Femur (tissue), 1 donor: ENCODE data around the gene HMGB1.

Experiments
- DNase-seq: peaks from one replicate; pipeline ENCODE4 v3.0.0-alpha.2; 2017

Gene HMGB1

DNA sequence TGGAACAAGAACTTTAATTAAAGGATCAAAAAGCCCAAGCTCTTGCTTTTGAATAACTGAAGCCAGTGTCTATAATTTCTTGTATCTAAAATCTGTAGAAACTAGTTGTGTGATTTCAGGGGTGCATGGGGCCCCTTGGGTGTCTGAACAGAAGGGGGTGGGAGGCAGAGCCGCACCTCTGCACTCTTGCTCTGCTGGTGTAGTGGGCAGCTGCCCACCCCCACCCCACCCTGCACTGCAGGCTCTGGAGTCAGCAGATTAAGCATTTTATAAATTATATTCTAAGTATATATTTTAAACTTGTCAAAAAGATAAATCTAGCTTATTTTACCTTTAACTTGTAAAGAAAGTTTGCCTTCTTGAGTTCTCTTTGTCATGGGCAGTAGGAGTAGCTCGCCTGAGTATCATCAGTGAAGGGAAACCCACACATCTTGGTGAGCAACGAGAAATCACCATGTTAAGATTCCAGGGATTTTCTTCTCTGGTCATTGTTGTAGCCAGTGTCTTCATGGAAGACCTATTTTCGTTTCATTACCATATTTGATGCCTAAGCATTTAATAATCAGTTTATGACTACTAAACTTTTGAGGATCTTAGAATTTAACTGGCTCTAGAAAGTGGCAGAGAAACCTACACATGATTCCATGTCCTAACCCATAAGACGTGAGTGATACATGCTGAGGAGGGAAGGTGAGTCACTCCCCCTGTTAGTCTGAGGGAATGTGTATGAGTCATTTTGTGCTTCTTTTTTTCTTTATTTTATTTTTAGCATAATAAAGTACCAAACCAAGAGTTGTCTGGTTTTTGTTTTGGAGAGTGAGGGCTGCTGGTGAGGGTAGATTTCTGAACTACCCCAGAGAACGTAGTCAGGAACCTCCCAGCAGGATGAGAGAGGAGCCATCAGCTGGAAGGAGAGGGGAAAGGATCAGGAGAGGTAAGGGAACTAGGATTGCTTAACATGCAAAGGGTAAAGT lies 35.7 kb downstream of the HMGB1 start:
- DNase-seq = no peak

DNA sequence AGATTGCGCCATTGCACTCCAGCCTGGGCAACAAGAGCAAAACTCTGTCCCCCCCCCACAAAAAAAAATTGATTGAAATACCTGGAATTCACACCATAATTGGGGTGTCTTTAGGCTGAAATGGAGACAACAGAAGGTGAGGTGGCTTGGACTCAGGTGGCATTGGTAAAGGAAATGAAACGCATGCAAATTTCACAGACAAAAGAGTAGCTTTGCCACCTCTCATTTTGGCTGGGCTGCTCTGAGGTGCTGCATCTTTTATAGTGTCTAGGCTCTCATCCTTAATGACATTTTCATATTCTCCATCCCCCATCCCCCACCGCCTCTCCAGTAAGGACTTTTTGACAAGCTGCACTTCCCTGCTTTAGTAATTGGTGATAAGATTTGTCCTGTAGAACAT lies 36.5 kb downstream of the HMGB1 start:
- DNase-seq = no peak

DNA sequence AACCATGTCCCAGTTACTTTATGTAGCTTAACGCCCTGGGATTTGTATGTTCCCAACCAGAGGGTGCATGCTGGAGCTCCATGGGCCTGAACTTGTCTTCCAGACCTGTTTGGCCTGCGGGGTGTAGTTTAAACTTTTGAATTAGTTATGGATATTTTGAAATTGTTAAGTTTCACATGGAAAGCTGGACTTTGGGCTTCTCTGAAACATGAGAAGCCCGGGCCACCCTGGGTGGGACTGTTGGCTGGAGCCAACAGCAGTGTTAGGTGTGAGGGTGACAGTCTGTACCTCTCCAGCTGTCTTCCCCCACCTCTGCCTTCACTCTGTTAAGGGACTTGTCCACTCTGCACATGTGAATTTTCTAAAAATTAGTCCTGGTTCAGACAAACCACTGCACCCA lies 41.8 kb downstream of the HMGB1 start:
- no peak for DNase-seq

DNA sequence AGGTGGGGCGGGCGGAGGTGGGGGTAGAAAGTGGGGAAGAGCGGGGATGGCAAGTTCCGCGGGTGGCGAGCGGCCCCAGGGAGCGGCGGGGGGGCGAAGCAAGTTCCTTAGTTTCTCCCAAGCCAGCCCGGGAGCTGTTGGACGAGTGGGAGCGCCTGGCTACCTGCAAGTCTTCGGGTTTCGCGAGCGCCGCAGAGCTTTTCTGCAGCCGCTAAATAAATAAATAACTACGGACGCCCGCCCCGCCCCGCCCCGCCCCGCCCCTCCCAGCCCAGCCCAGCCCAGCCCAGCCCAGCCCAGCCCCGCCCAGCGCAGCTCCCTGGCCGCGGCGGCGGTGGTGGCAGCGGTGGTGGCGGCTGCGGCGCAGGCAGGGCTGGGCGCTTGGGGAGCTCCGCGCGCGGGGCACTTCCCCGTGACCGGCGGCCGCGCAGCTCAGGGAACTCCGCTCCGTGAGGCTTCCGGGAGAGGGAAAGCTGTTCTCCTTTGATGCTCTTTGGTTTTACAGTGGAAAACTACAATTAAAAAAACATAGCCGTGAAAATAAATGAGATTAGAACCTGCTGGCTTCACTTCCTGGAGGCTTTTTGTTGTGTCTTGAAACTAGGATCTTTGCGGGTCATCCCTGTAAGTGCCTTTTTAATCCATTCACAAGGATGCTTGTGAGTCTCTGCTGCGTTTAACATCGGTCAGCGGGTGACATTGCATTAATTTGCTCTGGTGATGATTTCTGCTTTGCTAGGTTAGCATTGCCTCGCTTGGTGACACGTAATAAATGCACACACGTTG lies 43.5 kb downstream of the HMGB1 start, which contains the start of gene UBE2L5:
TSS of gene UBE2L5 (plus strand) at position 440 of the 786 bp plus-strand sequence. CDS start 5,498 bp downstream, outside the sequence.
- DNase-seq = peak; percentile 91

DNA sequence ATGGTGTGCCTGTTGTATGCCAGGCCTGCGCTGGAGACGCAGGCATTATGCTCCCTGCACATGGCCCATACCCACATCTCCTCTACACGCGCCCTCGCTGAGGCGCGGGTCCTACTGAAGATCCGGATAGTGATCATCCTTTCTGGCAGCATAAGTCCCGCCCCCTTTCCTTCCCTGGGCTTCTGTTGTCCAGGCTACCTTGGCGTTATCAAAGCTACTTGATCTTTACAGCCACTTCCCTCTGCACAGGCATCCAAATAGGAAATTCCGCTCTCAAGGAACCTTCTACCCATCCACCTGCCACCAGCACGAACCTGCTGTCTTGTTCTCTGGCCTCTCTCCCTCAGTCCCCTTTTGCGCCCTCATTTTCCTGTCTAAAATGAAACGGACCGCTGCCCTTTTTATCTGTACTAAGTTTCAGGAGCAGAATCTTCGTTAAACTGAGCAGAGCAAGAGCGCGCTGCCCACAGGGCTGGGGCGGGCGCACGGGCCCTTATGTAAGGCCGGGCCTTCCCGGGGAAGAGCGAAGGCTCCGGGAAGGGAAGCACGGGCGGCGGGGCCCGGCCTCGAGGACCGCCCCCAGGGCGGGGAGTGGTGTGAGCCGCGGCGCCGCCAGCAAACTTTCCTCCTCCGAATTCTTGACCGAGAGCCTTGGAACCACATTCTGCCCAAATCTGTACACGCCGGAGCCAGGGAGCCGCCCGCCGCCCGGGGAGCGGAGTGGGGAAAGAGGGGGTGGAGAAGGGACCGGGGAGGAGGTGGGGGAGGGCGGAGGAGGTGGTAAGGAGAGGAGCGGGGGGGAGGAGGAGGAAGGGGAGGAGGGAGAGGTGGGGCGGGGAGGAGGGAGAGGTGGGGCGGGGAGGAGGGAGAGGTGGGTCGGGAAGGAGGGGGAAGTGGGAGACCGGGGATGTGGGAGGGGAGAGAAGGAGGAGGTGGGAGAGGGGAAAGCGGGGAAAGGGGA lies 44.4 kb downstream of the HMGB1 start:
- peak; percentile 93 for DNase-seq

DNA sequence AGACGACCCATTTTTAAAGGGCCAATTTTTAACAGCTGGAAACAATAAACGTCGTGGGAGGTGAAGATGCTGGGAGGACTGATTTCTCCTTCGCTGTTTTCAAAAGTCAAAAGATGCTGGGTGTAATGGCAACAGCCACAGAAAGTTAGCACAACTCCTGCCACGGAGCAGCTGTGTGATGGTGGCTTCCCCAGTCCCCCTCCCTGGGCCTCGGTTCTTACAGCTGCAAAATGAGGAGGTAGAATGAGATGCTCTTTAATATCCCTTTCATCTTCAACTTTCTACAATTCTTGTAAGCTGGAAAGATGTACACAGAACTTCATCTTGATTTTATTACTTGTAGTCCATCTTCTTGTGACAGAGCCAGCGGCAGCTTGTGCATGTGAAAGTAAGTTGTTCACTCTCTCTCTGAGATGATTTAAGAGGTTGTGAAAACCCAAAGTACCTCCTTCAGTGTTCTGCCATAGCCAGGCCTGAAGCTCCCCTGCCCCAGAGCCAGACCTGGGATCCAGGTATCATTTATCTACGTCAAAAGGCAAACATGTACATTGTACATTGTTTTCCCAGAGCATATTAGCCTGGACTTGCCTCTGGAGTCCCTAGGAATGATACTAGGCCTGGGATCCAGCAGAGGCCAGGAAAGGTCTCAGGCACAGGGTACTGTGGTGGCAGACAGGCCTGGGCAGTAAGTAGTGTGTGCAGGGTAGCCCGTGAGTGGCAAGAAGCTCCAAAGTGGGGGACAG lies 46.8 kb downstream of the HMGB1 start:
- no peak for DNase-seq

DNA sequence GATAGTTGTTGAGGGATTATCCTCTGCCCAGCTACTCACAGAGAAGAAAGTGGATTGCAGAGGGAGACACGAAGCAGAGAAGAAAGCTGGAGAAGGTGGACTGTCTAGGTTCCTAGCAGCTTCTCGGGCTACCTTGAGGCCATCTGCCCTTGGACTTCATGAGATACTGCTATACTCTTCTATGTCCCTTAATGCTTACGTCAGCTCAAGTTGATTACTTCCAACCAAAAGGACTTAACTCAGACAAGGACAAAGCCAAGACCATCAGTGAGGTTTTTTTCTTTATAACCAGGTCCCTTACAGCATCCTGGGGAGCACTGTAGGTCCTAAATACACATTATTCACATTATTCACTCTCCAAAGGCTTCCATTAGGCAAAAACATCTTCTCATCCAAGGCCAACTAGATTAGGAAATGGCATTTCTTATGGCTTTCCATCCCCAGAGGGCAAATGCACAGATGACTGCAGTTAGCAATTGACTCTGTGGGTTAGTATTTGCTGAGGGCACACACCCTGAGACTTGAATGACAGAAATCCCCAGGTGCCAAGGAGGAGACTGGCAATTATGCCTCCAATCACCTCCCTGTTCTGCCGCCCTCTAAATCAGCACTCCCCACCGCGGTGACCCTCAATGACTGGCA lies 47.5 kb downstream of the HMGB1 start:
- no peak for DNase-seq

DNA sequence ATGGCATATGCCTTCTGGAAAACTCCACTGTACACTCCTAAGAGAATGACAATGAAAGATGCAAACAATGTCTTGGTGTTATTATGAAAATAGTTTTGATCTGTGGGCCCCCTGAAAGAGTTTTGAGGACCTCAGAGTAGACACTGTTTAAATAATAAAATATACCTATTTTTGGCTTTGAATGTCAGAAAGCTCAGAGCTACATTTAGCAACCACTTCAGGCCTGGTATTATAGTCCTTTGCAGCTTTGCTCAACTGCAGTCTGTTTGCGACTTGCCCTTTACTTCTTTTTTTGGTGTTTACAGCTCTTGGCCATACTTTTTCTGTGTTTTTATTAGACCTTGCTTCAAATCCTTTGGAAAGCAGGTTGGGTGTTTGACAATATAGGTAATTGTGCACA lies 49.3 kb downstream of the HMGB1 start:
- DNase-seq = no peak

DNA sequence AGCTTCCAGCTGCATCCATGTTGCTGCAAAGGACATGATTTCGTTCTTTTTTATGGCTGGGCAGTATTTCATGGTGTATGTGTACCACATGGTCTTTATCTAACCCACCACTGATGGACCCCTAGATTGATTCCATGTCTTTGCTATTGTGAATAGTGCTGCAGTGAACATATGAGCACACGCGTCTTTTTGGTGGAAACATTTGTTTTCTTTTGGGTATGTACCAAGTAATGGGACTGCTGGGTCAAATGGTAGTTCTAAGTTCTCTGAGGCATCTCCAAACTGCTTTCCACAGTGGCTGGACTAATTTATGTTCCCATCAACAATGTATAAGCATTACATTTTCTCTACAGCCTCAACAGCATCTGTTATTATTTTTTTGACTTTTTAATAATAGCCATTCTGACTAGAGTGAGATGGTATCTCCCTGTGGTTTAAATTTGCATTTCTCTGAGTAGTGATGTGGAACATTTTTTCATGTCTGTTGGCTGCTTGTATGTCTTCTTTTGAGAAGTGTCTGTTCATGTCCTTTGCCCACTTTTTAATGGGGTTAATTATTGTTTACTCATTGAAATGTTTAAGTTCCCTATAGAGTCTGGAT lies 50.2 kb downstream of the HMGB1 start:
- DNase-seq = no peak

DNA sequence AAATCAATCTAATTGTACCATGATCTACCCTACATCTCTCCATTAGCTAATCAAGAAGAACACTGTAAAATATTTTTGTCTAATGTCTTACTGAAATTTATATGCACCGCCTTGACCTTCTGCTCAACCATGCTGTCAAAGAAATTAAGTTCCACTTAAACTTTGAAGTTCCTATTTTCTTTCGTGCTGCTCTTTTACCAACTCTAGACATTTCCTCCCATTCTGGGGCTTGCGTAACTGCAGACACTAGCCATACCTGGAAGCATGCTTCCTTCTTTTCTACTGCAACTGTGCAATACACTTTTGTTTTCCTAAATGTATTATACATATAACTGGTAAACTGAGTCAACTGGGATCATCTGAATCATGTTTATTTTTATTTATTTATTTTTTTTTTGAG lies 51.9 kb downstream of the HMGB1 start:
- no peak for DNase-seq

DNA sequence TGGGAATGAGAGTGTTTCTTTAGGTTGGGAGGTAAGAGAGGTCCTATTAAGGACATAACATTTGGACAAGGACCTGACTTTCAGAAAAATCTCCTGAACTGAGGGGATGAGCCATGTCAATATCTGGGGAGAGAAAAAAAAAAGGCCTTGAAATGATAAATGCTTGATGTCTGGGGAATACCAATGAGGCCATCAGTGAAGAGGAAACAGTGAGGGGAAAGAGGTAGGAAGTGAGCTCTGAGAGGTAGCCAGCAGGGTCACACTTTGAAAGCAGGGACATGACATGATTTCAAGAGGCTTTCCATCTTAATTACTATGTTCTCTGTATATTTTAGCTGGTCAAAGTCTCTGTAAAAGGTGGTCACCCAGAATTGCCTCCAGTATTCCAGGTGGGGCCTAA lies 53.4 kb downstream of the HMGB1 start:
- DNase-seq = no peak

DNA sequence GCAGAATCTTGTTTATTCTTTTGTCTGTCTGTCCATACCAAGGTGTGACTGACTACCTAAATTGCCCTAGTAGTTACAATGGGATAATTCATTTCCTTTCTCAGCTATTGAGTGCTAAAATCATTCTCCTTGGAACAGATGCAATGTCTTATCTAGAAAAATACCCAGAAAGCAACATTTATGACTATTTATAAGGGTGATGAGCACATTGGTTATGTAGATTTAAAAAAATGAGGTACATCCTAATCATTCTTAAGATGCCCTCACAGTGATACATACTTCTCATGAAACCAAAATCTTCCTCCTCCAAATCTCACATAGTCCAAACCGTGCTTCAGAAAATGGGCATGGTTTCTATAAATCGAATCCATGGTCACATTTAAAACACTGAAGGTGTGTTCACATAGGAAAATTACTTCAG lies 55.0 kb downstream of the HMGB1 start:
- DNase-seq = no peak

DNA sequence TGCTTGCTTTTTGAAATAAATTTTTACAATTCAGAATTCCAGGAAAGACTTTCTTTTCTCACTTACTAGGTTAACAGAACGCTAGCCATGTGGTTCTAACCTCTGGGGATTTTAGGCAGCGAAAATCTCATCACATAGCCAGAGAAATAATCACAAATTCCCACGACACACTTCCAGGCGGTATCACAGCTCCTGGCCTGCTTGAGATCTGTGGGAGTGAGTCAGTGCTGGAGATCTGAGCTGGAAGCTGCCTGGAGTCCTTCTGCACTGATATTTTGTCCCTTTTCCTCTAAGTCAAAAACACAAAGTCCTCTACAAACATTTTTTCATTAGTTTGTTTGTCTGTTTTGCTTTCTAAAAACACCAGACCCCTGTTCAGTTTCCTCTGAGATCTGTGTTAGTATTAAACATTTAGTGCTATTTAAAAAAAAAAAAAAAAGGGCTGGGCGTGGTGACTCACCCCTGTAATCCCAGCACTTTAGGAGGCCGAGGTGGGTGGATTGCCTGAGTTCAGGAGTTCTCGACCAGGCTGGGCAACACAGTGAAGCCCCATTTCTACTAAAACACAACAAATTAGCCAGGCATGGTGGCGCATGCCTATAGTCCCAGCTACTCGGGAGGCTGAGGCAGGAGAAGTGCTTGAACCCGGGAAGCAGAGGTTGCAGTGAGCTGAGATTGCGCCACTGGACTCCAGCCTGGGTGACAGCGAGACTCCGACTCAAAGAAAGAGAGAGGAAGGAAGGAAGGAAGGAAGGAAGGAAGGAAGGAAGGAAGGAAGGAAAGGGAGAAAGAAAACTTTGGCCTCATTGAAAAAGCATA lies 55.6 kb downstream of the HMGB1 start:
- DNase-seq = no peak

DNA sequence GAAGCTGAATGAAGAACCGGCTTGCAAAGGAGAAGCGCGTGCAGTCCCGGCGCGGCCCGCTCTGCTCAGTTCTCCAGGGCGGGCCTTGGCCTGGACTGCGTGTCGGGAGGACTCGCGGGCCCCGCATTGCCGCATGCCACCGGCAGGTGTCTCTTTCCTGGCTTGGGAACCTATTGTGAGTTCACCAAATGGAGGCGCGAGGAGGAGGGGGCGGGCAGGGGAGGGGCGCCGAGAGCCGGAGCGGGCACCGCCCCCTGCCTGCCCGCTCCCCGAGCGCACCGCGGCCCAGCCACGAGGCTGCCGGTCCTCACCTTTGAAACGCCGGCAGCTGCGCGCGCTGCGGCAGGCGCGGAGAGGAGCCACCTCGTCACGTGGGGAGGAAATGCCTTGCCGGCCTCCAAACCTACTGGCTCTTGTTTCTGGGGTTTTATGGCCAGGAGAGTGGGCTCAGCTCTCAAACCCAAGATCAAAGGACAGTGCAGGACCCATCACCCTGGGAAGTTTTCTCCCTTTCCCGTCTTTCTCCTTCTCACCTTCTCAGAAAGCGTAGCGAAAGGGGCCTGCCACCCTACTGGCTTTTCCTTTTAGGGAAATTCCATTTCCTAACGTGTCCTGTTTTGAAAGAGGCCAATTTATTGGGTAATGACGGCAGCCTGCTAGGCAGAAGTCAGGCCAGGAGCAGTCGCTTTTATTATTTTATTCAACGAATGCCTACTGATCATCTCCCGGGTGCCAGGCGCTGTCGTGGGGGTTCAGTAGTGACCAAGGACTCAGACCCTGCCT lies 57.2 kb downstream of the HMGB1 start:
- peak; percentile 96 for DNase-seq

DNA sequence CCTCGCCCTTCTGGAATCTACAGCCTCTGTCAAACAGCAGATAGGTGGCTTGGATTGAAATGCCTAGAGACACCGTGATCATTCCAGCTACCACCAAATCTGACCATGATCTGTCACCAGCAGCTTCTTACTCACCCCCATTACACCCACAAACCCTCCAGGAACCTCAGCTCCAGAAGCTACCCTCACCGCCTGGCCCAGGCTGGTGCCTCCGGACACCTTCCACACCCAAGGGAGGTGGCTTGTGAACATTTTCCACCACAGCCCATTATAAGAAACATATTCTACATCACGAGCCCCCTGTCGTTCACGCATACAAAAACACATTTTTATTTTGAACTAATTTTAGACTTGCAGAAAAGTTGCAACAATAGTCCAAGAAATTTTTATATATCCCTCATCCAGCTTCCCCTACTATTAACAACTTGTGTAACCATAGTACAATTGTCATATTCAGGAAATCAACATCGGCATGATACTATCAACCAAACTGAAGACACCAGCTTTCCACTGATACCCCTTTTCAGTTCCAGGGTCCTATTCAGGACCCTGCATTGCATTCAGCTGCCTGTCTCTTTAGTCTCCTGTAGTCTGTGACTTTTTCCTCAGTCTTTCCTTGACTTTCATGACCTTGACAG lies 58.8 kb downstream of the HMGB1 start:
- DNase-seq = no peak
